ENCODE results near the gene FANCG. TPM values are rescaled to one million over a fixed set of nuclear protein-coding genes. Genes with fewer than 3 reads are reported as not detected.

The FANCG gene
- total RNA-seq, 1 experiment from 2014 or later, result 108 TPM

GRCh38 chr9:35097573-35097972, 17.8 kb upstream of the FANCG start (continued):
- TF ChIP-seq SOX15 (CRISPR knock-in tag; IDR thresholded peaks at IDR 0.05), result no peak

DNA sequence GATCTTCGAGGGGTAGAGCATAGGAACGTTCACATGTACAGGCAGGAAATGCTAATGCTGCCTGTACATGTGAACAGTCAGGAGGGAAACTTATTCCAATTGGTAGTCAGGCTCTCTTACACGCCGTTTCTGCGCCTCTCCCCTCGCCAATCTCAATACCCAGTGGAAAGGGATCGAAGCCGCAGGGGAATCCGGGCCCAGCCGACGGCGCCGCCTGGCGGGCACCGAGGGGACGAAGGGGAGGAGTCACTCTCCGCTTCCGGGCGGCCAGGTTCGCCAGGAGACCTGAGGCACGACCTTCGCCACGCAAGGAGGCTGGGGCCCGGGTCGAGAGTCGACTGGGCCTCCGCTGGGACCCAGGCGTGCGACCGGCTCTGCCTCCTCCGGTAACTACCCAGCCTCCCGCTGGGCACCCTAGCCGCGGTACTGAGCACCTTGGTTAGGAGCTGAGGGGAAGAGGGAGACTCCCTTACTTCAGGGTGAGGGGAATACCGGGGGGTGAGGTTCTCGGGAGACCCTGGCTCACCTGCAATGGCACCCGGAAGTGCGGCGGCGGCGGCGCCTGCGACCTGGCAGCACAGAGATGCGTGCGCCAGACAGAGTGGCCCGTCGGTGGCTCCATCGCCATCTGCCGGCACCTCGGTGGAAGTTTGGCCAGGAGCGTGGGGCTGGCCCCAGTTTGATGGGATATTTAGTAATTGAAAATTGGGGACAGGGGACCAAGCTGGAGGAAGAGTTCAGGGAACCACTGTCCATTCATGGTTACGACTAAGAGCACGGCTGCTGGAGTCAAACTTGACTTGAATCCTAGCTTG, 16.5 kb upstream of the FANCG start, which contains the start of gene PIGO:
Gene PIGO, minus strand, starts transcription at position 557 of the 815 bp plus-strand sequence. CDS start 1,026 bp downstream, outside the sequence.
- no peaks in the 10 kb centered on the region for H3K27me3 Mint-ChIP-seq (ENCODE audit: low read depth)
- TF ChIP-seq, protein P1, sequence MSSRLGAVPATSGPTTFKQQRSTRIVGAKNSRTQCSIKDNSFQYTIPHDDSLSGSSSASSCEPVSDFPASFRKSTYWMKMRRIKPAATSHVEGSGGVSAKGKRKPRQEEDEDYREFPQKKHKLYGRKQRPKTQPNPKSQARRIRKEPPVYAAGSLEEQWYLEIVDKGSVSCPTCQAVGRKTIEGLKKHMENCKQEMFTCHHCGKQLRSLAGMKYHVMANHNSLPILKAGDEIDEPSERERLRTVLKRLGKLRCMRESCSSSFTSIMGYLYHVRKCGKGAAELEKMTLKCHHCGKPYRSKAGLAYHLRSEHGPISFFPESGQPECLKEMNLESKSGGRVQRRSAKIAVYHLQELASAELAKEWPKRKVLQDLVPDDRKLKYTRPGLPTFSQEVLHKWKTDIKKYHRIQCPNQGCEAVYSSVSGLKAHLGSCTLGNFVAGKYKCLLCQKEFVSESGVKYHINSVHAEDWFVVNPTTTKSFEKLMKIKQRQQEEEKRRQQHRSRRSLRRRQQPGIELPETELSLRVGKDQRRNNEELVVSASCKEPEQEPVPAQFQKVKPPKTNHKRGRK (CRISPR knock-in tag; IDR thresholded peaks at IDR 0.05; ENCODE audit: borderline replicate concordance), result no peak
- TF ChIP-seq TP53 (CRISPR knock-in tag; IDR thresholded peaks at IDR 0.05) (peak; percentile 41; the same call in 1 of the 2 replicates), ZNF396 (CRISPR knock-in tag; IDR thresholded peaks at IDR 0.05; ENCODE audit: borderline replicate concordance) (no peak; the same call in 1 of the 2 replicates), NR2C2 (CRISPR knock-in tag; IDR thresholded peaks at IDR 0.05) (no peak), AR (CRISPR knock-in tag; IDR thresholded peaks at IDR 0.05) (0 out of 2 replicates have a peak, but pooled peaks have one; percentile 43), KAT7 (CRISPR knock-in tag; IDR thresholded peaks at IDR 0.05; ENCODE audit: borderline replicate concordance) (peak; percentile 94; the same call in 1 of the 2 replicates), ZNF416 (CRISPR knock-in tag; IDR thresholded peaks at IDR 0.05) (no peak), ZNF232 (CRISPR knock-in tag; IDR thresholded peaks at IDR 0.05) (peak; percentile 88), CREB1 (CRISPR knock-in tag; IDR thresholded peaks at IDR 0.05) (no peak), TCF7 (CRISPR knock-in tag; IDR thresholded peaks at IDR 0.05; ENCODE audit: low read depth) (no peak), GRHL2 (CRISPR knock-in tag; IDR thresholded peaks at IDR 0.05; ENCODE audit: insufficient replicate concordance, severe bottlenecking) (no peak), STAT6 (CRISPR knock-in tag; conservative IDR thresholded peaks at IDR 0.05; ENCODE audit: low read depth) (no peak)
- TF ChIP-seq, protein P2, sequence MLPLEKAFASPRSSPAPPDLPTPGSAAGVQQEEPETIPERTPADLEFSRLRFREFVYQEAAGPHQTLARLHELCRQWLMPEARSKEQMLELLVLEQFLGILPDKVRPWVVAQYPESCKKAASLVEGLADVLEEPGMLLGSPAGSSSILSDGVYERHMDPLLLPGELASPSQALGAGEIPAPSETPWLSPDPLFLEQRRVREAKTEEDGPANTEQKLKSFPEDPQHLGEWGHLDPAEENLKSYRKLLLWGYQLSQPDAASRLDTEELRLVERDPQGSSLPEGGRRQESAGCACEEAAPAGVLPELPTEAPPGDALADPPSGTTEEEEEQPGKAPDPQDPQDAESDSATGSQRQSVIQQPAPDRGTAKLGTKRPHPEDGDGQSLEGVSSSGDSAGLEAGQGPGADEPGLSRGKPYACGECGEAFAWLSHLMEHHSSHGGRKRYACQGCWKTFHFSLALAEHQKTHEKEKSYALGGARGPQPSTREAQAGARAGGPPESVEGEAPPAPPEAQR (CRISPR knock-in tag; IDR thresholded peaks at IDR 0.05), result no peak
- TF ChIP-seq, protein P3, sequence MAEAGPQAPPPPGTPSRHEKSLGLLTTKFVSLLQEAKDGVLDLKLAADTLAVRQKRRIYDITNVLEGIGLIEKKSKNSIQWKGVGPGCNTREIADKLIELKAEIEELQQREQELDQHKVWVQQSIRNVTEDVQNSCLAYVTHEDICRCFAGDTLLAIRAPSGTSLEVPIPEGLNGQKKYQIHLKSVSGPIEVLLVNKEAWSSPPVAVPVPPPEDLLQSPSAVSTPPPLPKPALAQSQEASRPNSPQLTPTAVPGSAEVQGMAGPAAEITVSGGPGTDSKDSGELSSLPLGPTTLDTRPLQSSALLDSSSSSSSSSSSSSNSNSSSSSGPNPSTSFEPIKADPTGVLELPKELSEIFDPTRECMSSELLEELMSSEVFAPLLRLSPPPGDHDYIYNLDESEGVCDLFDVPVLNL (CRISPR knock-in tag; IDR thresholded peaks at IDR 0.05; ENCODE audit: borderline replicate concordance, low read depth), result no peak
- TF ChIP-seq, protein P4, sequence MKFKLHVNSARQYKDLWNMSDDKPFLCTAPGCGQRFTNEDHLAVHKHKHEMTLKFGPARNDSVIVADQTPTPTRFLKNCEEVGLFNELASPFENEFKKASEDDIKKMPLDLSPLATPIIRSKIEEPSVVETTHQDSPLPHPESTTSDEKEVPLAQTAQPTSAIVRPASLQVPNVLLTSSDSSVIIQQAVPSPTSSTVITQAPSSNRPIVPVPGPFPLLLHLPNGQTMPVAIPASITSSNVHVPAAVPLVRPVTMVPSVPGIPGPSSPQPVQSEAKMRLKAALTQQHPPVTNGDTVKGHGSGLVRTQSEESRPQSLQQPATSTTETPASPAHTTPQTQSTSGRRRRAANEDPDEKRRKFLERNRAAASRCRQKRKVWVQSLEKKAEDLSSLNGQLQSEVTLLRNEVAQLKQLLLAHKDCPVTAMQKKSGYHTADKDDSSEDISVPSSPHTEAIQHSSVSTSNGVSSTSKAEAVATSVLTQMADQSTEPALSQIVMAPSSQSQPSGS (CRISPR knock-in tag; IDR thresholded peaks at IDR 0.05; ENCODE audit: borderline replicate concordance, low read depth), result no peak
- TF ChIP-seq, protein P5, sequence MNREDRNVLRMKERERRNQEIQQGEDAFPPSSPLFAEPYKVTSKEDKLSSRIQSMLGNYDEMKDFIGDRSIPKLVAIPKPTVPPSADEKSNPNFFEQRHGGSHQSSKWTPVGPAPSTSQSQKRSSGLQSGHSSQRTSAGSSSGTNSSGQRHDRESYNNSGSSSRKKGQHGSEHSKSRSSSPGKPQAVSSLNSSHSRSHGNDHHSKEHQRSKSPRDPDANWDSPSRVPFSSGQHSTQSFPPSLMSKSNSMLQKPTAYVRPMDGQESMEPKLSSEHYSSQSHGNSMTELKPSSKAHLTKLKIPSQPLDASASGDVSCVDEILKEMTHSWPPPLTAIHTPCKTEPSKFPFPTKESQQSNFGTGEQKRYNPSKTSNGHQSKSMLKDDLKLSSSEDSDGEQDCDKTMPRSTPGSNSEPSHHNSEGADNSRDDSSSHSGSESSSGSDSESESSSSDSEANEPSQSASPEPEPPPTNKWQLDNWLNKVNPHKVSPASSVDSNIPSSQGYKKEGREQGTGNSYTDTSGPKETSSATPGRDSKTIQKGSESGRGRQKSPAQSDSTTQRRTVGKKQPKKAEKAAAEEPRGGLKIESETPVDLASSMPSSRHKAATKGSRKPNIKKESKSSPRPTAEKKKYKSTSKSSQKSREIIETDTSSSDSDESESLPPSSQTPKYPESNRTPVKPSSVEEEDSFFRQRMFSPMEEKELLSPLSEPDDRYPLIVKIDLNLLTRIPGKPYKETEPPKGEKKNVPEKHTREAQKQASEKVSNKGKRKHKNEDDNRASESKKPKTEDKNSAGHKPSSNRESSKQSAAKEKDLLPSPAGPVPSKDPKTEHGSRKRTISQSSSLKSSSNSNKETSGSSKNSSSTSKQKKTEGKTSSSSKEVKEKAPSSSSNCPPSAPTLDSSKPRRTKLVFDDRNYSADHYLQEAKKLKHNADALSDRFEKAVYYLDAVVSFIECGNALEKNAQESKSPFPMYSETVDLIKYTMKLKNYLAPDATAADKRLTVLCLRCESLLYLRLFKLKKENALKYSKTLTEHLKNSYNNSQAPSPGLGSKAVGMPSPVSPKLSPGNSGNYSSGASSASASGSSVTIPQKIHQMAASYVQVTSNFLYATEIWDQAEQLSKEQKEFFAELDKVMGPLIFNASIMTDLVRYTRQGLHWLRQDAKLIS (CRISPR knock-in tag; IDR thresholded peaks at IDR 0.05; ENCODE audit: borderline replicate concordance), result no peak

More for the DNA sequence above, 16.5 kb upstream of the FANCG start, which contains the start of gene PIGO:
- Mint-ChIP-seq H3K4me1 (no peaks in the 10 kb centered on the region), H3K9me3 (no peaks in the 10 kb centered on the region), H3K27ac (peak within 1 kb of the TSS; percentile 92), H3K4me3 (peak within 1 kb of the TSS; percentile 85), H3K36me3 (peaks cover 24% of the 10 kb centered on the region)
- peak; percentile 91 for DNase-seq (ENCODE audit: low spot score)
- ATAC-seq, result peak; percentile 91
- ChIA-PET POLR2A (interaction anchor here (0.6 to 1.9 kb wide), 6 partner anchors 17 to 263 kb away, joined by 3 to 9 read pairs (median 4); partner anchors contain the start of genes FANCG and VCP), CTCF (interaction anchor here (0.7 to 3.1 kb wide), 15 partner anchors 15 to 197 kb away, joined by 3 to 19 read pairs (median 6); partner anchors contain the start of genes ATOSB, DNAJB5, FANCG and UNC13B)

All from WTC11 (cell line).